Measurements from ENCODE around the gene TRMT2A.

The TRMT2A gene

GRCh38 chr22:20149257-20150250 is 32.5 kb upstream of the TRMT2A start:
- DNase-seq (ENCODE audit: low read depth in 2 of 2) = no peak

- DNase-seq (ENCODE audit: low read depth in 2 of 2) = no peak
These were observed 31.4 kb upstream of the TRMT2A start for GRCh38 chr22:20148414-20148813.

GRCh38 chr22:20147237-20147988 is 30.4 kb upstream of the TRMT2A start:
- no peak for DNase-seq (ENCODE audit: low read depth in 2 of 2)

- DNase-seq (ENCODE audit: low read depth in 2 of 2) = no peak
These were observed 29.8 kb upstream of the TRMT2A start for GRCh38 chr22:20146777-20147176.

- no peak for DNase-seq (ENCODE audit: low read depth in 2 of 2)
These were observed 28.8 kb upstream of the TRMT2A start for GRCh38 chr22:20145832-20146223.

GRCh38 chr22:20145206-20145831 is 28.3 kb upstream of the TRMT2A start:
- no peak for DNase-seq (ENCODE audit: low read depth in 2 of 2)

GRCh38 chr22:20143883-20144665 is 27.0 kb upstream of the TRMT2A start:
- no peak for DNase-seq (ENCODE audit: low read depth in 2 of 2)

GRCh38 chr22:20142711-20143621 is 25.9 kb upstream of the TRMT2A start:
- no peak for DNase-seq (ENCODE audit: low read depth in 2 of 2)

GRCh38 chr22:20141186-20142077 is 24.4 kb upstream of the TRMT2A start:
- no peak for DNase-seq (ENCODE audit: low read depth in 2 of 2)

- DNase-seq (ENCODE audit: low read depth in 2 of 2) = no peak
These were observed 23.5 kb upstream of the TRMT2A start for GRCh38 chr22:20140521-20140964.

- no peak for DNase-seq (ENCODE audit: low read depth in 2 of 2)
These were observed 23.1 kb upstream of the TRMT2A start for GRCh38 chr22:20140107-20140445.

GRCh38 chr22:20139391-20140106 is 22.5 kb upstream of the TRMT2A start:
- DNase-seq (ENCODE audit: low read depth in 2 of 2) = no peak

- DNase-seq (ENCODE audit: low read depth in 2 of 2) = no peak
These were observed 21.8 kb upstream of the TRMT2A start for GRCh38 chr22:20138868-20139267.

- DNase-seq (ENCODE audit: low read depth in 2 of 2) = no peak
These were observed 21.4 kb upstream of the TRMT2A start for GRCh38 chr22:20138417-20138738.

GRCh38 chr22:20137671-20138416 is 20.8 kb upstream of the TRMT2A start:
- DNase-seq (ENCODE audit: low read depth in 2 of 2) = no peak

GRCh38 chr22:20137113-20137512 is 20.1 kb upstream of the TRMT2A start:
- DNase-seq (ENCODE audit: low read depth in 2 of 2) = no peak

GRCh38 chr22:20136603-20136873 is 19.5 kb upstream of the TRMT2A start:
- DNase-seq (ENCODE audit: low read depth in 2 of 2) = no peak

- no peak for DNase-seq (ENCODE audit: low read depth in 2 of 2)
These were observed 19.0 kb upstream of the TRMT2A start for GRCh38 chr22:20135806-20136602.

All from stimulated activated CD8-positive, alpha-beta memory T cell treated with anti-CD3 and anti-CD28 coated beads, Interleukin-2, amount 100 ng/mL, for 48 hours (primary cell).